CD14-positive monocyte (primary cell): ENCODE measurements around the gene P2RX6. TPM values are rescaled to one million over a fixed set of nuclear protein-coding genes. Genes with fewer than 3 reads are reported as not detected.

Experiments used
- DNase-seq, 3 donors: peaks; one replicate each; pipeline ENCODE4 v3.0.0-alpha.2; 2011 to 2022
- H2AFZ ChIP-seq: 2 replicates; pipeline ENCODE4 v1.6.0; 2012; ENCODE audit warnings: mild to moderate bottlenecking, low read depth, low read length, inconsistent platforms; ENCODE audit not compliant: insufficient read depth, poor library complexity, severe bottlenecking
- H3K27ac ChIP-seq, 2 donors: 1 replicate in 1 of 2; 2 replicates in 1 of 2; pipeline ENCODE4 v1.5.1; 2012 to 2013; ENCODE audit warnings: low read length in 2 of 2, control low read depth in 1 of 2, inconsistent platforms in 1 of 2, low read depth in 1 of 2, mild to moderate bottlenecking in 1 of 2
- H3K27me3 ChIP-seq, 2 donors: one replicate each; pipeline versions ENCODE4 v1.6.0 to v1.6.1; 2011 to 2013; ENCODE audit warnings: low read length in 2 of 2; ENCODE audit not compliant: control insufficient read depth in 2 of 2, insufficient read depth in 2 of 2
- H3K36me3 ChIP-seq, 2 donors: replicated peaks in 1 of 2; 1 replicate in 1 of 2; 2 replicates in 1 of 2; pipeline versions ENCODE4 v1.5.1 to v1.6.1; 2012 to 2013; ENCODE audit warnings: low read length in 2 of 2, control low read depth in 1 of 2, inconsistent platforms in 1 of 2, mild to moderate bottlenecking in 1 of 2; ENCODE audit not compliant: insufficient read depth in 2 of 2, control insufficient read depth in 1 of 2
- H3K4me1 ChIP-seq, 2 donors: 1 replicate in 1 of 2; 2 replicates in 1 of 2; pipeline versions ENCODE4 v1.5.1 to v1.6.1; 2012 to 2013; ENCODE audit warnings: low read length in 2 of 2, control low read depth in 1 of 2, inconsistent platforms in 1 of 2, mild to moderate bottlenecking in 1 of 2, moderate library complexity in 1 of 2; ENCODE audit not compliant: insufficient read depth in 2 of 2, control insufficient read depth in 1 of 2
- H3K4me2 ChIP-seq: replicated peaks from 2 replicates; pipeline ENCODE3; 2012; ENCODE audit warnings: low read length, moderate library complexity, mild to moderate bottlenecking; ENCODE audit not compliant: poor library complexity, severe bottlenecking; ENCODE audit errors: extremely low read depth
- H3K4me3 ChIP-seq, 3 experiments: fragments of 200-600 bp in 1 of 3; sonication (generic) in 1 of 3; replicated peaks in 1 of 3; 1 replicate in 2 of 3; 2 replicates in 1 of 3; pipeline ENCODE4 v1.5.1; 2011 to 2013; ENCODE audit warnings: low read length in 3 of 3, mild to moderate bottlenecking in 3 of 3, control low read depth in 2 of 3, low read depth in 2 of 3, inconsistent platforms in 1 of 3, moderate library complexity in 1 of 3
- H3K79me2 ChIP-seq: 2 replicates; pipeline ENCODE4 v1.6.0; 2012; ENCODE audit warnings: mild to moderate bottlenecking, control low read depth, inconsistent platforms, low read length, moderate library complexity; ENCODE audit not compliant: insufficient read depth
- H3K9ac ChIP-seq: 2 replicates; pipeline ENCODE4 v1.6.0; 2017; ENCODE audit warnings: low read length, mild to moderate bottlenecking; ENCODE audit not compliant: insufficient read depth, poor library complexity, severe bottlenecking
- H3K9me3 ChIP-seq, 2 donors: replicated peaks in 1 of 2; 1 replicate in 1 of 2; 2 replicates in 1 of 2; pipeline versions ENCODE4 v1.5.1 to v1.6.1; 2012 to 2013; ENCODE audit warnings: low read length in 2 of 2, control low read depth in 1 of 2; ENCODE audit not compliant: control insufficient read depth in 1 of 2, insufficient read depth in 1 of 2
- H4K20me1 ChIP-seq: 2 replicates; pipeline ENCODE4 v1.6.0; 2012; ENCODE audit warnings: mild to moderate bottlenecking, low read length, control low read depth, moderate library complexity; ENCODE audit not compliant: insufficient read depth
- H3K27ac Mint-ChIP-seq, 7 donors: one replicate each; pipeline ENCODE4 v1.8.0; 2020; ENCODE audit warnings: mild to moderate bottlenecking in 7 of 7, mixed read lengths in 7 of 7, moderate library complexity in 6 of 7, inconsistent platforms in 2 of 7
- H3K27me3 Mint-ChIP-seq, 3 donors: one replicate each; pipeline ENCODE4 v1.8.0; 2021 to 2022; ENCODE audit warnings: low read depth in 3 of 3, mild to moderate bottlenecking in 3 of 3, mixed read lengths in 3 of 3, moderate library complexity in 3 of 3, inconsistent platforms in 1 of 3
- H3K36me3 Mint-ChIP-seq, 2 donors: one replicate each; pipeline ENCODE4 v1.8.0; 2020; ENCODE audit warnings: mixed read lengths in 2 of 2, inconsistent platforms in 1 of 2, mild to moderate bottlenecking in 1 of 2
- H3K4me1 Mint-ChIP-seq: one replicate; pipeline ENCODE4 v1.8.0; 2020; ENCODE audit warnings: mild to moderate bottlenecking, mixed read lengths
- H3K4me3 Mint-ChIP-seq, 2 donors: one replicate each; pipeline ENCODE4 v1.8.0; 2020; ENCODE audit warnings: mild to moderate bottlenecking in 2 of 2, mixed read lengths in 2 of 2, moderate library complexity in 1 of 2
- H3K9me3 Mint-ChIP-seq, 7 donors: one replicate each; pipeline ENCODE4 v1.8.0; 2020 to 2022; ENCODE audit warnings: mixed read lengths in 7 of 7, mild to moderate bottlenecking in 6 of 7, moderate library complexity in 6 of 7, inconsistent platforms in 2 of 7
- WGBS: methylation state at CpG from one replicate; pipeline ENCODE4 v1.1.5; 2013; ENCODE audit warnings: missing lambda C conversion rate; ENCODE audit not compliant: insufficient coverage; 5-methylcytosine and 5-hydroxymethylcytosine counted together
- intact Hi-C, 2 donors: fragments of 100-400 bp; cut with micrococcal nuclease; formaldehyde crosslinking; loops; one replicate each; pipeline versions ENCODE4 v1.15.0 to v1.15.1; 2023
- polyA plus RNA-seq, 3 donors: library from polyadenylated mRNA; depleted of rRNA in 1 of 3; unstranded in 2 of 3; stranded (reverse) in 1 of 3; fragments of 300-500 nt in 2 of 3; fragments of >200 nt in 1 of 3; fragmentation: Illumina TruSeq in 2 of 3; gene quantifications; 1 replicate in 2 of 3; 2 replicates in 1 of 3; pipeline ENCODE4 v1.2.3, GENCODE V29; 2012 to 2021
- TF ChIP-seq, protein P1 (sequence below): fragments of 200-600 bp; IDR thresholded peaks from one replicate; pipeline ENCODE4 v1.8.0; 2022; ENCODE audit warnings: antibody characterized with exemption, mild to moderate bottlenecking

P2RX6 gene
- polyA plus RNA-seq, 3 donors: not detected

DNA sequence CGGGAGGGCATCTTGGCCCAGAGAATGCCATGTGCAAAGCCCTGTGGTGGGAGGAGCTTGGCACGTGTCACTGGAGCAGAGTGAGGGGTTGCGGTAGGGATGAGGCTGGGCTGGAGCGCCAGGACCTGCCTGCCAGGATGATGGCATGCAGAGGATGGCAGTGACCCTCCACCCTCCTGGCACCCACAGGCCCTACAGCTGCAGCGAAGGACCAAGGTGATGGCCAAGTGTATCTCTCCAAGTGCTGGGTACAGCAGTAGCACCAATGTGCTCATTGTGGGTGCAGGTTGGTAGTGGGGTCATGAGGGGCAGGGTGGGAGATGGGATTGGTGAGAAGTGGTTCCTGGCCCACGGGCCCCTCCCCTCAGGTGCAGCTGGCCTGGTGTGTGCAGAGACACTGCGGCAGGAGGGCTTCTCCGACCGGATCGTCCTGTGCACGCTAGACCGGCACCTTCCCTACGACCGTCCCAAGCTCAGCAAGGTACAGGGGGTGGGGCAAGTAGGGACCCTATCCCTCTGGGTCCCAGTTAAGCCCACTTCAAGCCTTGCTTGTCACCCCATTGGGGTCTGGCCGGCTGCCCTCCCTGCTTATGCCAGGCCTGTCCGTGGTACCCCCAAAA, 40.5 kb upstream of the P2RX6 start:
- Mint-ChIP-seq H3K36me3 (peaks cover 14 to 15% of the 10 kb centered on the region in 2 donors), H3K4me1 (peaks cover 30% of the 10 kb centered on the region), H3K9me3 (peaks cover 10 to 19% (median 14%) of the 10 kb centered on the region in 7 donors), H3K27me3 (peaks cover 5 to 7% (median 5%) of the 10 kb centered on the region in 3 donors), H3K27ac (no peak overlapping the region), H3K4me3 (no peak overlapping the region)
- Histone ChIP-seq H3K36me3 (no peaks in the 10 kb centered on the region), H3K9ac (no peak overlapping the region), H3K27ac (no peak overlapping the region), H3K4me2 (no peak overlapping the region), H3K27me3 (no peaks in the 10 kb centered on the region), H4K20me1 (no peaks in the 10 kb centered on the region), H2AFZ (no peak overlapping the region), H3K79me2 (no peaks in the 10 kb centered on the region), H3K9me3 (peaks cover 9 to 10% of the 10 kb centered on the region in 2 donors), H3K4me3 (no peak overlapping the region), H3K4me1 (peaks cover 27 to 33% of the 10 kb centered on the region in 2 donors)
- WGBS: 94% methylated on average over 12 of the region's 16 CpGs
- intact Hi-C loops: no loop called here
- DNase-seq: no peak
- TF ChIP-seq, protein P1, sequence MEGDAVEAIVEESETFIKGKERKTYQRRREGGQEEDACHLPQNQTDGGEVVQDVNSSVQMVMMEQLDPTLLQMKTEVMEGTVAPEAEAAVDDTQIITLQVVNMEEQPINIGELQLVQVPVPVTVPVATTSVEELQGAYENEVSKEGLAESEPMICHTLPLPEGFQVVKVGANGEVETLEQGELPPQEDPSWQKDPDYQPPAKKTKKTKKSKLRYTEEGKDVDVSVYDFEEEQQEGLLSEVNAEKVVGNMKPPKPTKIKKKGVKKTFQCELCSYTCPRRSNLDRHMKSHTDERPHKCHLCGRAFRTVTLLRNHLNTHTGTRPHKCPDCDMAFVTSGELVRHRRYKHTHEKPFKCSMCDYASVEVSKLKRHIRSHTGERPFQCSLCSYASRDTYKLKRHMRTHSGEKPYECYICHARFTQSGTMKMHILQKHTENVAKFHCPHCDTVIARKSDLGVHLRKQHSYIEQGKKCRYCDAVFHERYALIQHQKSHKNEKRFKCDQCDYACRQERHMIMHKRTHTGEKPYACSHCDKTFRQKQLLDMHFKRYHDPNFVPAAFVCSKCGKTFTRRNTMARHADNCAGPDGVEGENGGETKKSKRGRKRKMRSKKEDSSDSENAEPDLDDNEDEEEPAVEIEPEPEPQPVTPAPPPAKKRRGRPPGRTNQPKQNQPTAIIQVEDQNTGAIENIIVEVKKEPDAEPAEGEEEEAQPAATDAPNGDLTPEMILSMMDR: no peak

DNA sequence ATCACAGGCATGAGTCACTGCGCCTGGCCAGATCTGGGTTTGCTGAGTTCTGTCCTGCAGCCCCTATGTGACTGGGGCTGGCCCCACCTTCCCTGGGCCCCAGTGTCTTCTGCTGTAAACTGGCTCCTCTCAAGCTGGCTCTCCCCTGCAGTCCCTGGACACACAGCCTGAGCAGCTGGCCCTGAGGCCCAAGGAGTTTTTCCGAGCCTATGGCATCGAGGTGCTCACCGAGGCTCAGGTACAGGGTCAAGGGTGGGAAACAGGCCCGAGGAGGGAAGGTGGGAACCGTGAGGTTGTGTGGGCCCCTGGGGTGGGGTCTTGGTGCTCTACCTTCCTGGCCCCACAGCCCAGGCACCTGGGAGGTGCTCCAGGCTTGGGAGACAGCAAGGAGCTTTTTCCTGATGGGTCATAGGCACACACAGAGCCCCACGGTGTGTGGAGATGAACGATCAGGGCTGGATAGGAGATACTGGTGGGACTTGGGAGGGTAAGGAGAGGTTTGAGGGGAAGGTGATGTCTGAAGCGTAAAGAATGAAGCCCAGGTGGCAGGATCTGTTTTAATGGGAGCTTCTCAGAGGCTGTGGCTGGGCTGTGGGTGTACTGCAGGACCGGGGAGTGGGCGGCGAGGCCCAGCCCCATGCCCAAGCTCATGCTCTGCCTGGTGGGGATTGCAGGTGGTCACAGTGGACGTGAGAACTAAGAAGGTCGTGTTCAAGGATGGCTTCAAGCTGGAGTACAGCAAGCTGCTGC, 39.2 kb upstream of the P2RX6 start:
- Histone ChIP-seq H3K79me2 (no peaks in the 10 kb centered on the region), H4K20me1 (no peaks in the 10 kb centered on the region), H2AFZ (no peak overlapping the region), H3K4me1 (peaks cover 37 to 45% of the 10 kb centered on the region in 2 donors), H3K36me3 (no peaks in the 10 kb centered on the region), H3K4me2 (no peak overlapping the region), H3K4me3 (no peak overlapping the region), H3K27me3 (peaks cover 0 to 3% of the 10 kb centered on the region in 2 donors), H3K9ac (no peak overlapping the region), H3K27ac (no peak overlapping the region), H3K9me3 (peaks cover 9 to 10% of the 10 kb centered on the region in 2 donors)
- Mint-ChIP-seq H3K9me3 (peaks cover 10 to 19% (median 14%) of the 10 kb centered on the region in 7 donors), H3K4me3 (no peak overlapping the region), H3K27me3 (peaks cover 8 to 11% (median 10%) of the 10 kb centered on the region in 3 donors), H3K4me1 (peaks cover 38% of the 10 kb centered on the region), H3K36me3 (peaks cover 14 to 15% of the 10 kb centered on the region in 2 donors), H3K27ac (peak overlapping the region in 3 of 7 donors; percentile 15 to 76 (median 61))
- TF ChIP-seq, protein P1: no peak
- no peak for DNase-seq
- 91% methylated on average over 12 of the region's 14 CpGs for WGBS
- intact Hi-C loops: no loop called here
